G401.6 (cell line): Measurements from ENCODE around the gene FBXO3.
"Not testable (repeated sequence)": the region's sequence is repeated elsewhere in the genome, so short reads cannot be mapped to it uniquely, and the experiment has no call there.

Source experiments
- FAIRE-seq: peaks from 2 replicates; lab custom pipeline; 2012; peaks lifted over from hg19 to GRCh38; lab: Jason Lieb, UNC

The FBXO3 gene

GRCh38 chr11:33773987-33774735, at the start of gene FBXO3:
TSS of gene FBXO3 (minus strand) at chr11:33774520. CDS start at chr11:33774497, 23 bp downstream.
- no peak for FAIRE-seq

DNA sequence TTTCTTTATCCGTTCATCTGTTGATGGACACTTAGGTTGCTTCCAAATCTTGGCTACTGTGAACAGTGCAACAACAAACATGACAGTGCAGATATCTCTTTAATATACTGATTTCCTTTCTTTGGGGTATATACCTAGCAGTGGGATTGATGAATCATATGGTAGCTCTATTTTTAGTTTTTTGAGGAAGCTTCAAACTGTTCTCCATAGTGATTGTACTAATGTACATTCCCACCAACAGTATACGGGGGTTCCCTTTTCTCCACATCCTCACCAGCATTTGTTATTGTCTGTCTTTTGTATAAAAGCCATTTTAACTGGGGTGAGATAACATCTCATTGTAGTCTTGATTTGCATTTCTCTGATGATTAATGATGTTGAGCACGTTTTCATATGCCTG, 48.7 kb upstream of the FBXO3 start:
- not testable (repeated sequence) for FAIRE-seq

DNA sequence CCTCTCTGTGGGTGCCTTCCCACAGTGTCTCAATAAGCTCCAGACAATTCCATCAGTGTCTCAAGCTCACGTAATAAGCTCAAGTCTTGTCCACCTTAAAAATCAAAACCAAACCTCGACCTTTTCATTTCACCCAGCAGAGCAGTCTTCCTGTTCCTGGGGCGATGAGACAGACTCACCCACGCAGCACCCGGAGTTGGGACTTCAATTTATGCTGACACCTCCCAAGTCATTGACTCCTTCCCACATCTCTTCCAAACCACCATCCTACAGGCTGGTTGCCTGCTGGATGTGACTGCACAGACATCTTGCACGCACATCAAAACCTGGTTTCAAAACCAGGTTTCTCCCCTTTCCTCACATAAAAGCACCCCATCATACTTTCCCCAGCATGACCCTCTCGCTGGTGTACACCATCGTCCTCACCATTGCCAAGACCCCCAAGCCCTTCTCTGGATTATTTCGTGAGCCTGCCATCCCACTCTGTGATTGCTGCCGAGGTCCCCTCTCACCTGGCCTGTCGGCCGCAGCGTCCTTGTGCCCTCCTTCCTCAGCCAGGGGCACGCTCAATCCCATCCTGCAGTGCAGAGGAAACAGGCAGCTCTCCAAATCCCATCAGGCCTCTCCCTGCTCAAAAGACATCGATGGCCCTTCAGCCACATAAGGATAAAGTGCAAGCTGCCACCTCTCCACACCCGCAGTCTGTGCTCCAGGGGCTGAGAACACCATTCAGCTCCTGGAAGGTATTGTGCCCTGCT, 45.1 kb upstream of the FBXO3 start:
- no peak for FAIRE-seq

GRCh38 chr11:33808228-33808828, 34.0 kb upstream of the FBXO3 start:
- FAIRE-seq, result peak; percentile 70

- FAIRE-seq, result no peak
These were observed 30.2 kb upstream of the FBXO3 start for GRCh38 chr11:33804471-33804870.

GRCh38 chr11:33802194-33802950, 28.1 kb upstream of the FBXO3 start:
- FAIRE-seq, result no peak

DNA sequence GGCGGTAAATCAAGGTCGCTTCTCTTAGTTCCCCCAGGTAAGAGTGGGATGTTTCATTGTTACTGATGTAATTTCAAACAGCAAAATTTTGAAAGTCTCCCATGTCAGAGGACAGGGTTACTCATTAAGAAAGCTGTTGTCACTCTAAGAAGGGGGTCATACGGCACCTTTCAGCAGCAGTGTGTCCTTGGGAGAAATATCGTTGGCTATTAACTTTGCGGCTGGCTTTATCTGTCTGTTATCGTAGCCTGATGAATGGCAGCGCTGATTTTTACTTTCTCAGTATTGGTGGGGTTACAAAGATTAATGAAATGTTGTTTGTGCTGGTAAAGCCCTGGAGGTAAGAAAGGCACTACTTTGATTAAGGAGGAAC, 27.5 kb upstream of the FBXO3 start:
- no peak for FAIRE-seq

GRCh38 chr11:33797879-33798278, 23.6 kb upstream of the FBXO3 start:
- FAIRE-seq, result no peak

GRCh38 chr11:33790040-33790439, 15.7 kb upstream of the FBXO3 start:
- no peak for FAIRE-seq

DNA sequence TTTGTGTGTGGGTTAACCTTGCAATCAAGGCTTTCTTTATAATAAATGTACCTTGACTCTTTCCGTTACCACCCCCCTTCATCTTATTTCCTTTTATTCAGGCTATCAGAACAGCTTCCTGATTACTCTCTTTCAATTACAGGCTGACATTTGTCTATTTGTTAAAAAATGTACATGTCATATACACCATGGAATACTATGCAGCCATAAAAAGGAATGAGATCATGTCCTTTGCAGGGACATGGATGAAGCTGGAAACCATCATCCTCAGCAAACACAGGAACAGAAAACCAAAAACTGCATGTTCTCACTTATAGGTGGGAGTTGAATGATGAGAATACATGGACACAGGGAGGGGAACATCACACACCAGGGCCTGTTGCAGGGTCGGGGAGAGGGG, 13.8 kb upstream of the FBXO3 start:
- not testable (repeated sequence) for FAIRE-seq

- no peak for FAIRE-seq
These were observed 12.8 kb upstream of the FBXO3 start for GRCh38 chr11:33787076-33787475.

GRCh38 chr11:33785609-33786008, 11.3 kb upstream of the FBXO3 start:
- no peak for FAIRE-seq

- no peak for FAIRE-seq
These were observed 5.7 kb upstream of the FBXO3 start for GRCh38 chr11:33779849-33780528.

GRCh38 chr11:33778675-33779074, 4.4 kb upstream of the FBXO3 start:
- no peak for FAIRE-seq

- FAIRE-seq, result no peak
These were observed 3.6 kb upstream of the FBXO3 start for GRCh38 chr11:33777906-33778305.

DNA sequence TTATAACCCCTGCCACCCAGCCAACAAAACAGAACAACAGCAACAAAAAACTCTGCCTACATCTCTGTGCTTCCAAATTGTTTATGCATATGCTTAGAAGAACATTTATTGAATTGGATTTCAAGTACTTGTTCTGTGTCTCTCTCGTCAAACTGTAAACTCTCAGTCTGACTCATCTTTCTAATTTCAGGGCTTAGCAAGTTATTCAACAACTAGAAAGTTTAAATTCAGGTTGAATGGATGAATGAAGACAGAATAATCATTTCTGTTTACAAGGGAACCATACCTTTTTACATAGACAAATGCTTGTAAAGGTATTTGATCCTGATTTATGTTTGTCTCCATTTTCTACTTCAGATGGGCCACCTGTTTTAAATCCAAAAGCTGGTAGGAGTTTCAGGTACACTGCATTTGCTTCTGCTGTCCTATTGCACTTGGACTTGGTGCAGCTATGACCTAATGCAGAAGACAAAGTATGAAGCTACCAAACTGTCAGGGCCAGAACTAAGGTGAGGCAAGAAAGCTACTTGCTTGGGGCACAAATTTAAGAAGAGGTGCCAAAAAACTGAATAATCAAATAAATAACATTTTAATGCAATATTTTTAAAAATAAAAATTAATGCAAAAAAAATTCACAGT, 1.6 kb upstream of the FBXO3 start:
- no peak for FAIRE-seq

DNA sequence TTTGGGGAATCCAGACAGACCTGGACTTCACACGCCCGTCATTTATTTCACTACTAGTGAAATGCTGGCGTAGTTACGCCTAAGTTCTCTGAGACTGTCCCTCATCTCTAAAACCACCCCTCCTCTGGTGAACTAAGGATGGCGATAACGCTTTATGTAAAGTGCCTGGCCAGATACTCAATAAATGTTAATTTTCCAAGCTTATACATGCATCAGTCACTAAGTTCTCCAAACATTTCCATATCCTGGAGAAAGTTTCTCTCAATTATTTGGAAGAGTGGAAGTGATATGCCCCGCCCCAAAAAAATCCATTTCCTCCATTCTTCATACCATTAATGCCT, 1.1 kb upstream of the FBXO3 start:
- FAIRE-seq, result no peak

- no peak for FAIRE-seq
These were observed 581 bp upstream of the FBXO3 start for GRCh38 chr11:33774736-33775466.

- no peak for FAIRE-seq
These were observed 825 bp downstream of the FBXO3 start for GRCh38 chr11:33773404-33773986.

DNA sequence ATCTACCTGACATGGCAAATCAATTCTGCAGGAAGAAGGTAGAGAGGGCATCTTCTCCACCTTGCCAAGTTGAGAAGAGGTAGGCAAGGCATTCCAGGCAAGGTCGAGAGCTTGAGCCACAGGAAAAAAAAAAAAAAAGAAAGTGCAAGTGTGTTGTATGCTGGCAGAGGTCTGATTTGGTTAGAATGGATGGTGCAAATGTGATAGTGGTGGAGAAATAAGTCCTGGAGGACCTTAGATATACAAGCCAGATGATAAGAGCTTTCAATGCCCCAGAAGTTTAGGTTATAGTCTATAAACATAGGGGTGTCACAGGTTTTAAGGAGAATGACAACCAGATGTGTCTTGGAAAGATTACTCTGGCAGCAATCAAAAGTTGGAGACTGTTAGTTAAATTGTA, 1.4 kb downstream of the FBXO3 start:
- no peak for FAIRE-seq

DNA sequence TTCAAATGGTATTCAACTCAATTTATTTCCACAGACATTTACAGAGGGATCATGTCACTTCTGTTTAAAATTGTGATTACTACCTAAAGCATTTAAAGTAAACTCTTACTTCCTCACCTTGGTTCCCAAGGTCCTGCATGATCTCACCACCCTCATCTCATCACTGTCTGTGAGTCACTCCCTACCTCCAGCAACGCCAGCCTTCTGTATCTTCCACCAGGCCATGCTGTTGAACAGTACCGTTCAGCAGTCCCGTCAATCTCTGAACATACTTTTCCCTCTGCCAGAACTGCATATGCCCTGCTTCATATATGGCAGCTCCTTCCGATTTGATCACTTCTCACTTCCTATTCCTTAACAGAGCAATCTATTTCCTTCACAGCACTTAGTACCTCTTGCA, 2.0 kb downstream of the FBXO3 start:
- FAIRE-seq, result no peak
